ENCODE measurements around the gene CALD1. TPM values are rescaled to one million over a fixed set of nuclear protein-coding genes. Genes with fewer than 3 reads are reported as not detected.

Gene CALD1
- total RNA-seq, 2 donors from 2014 or later: 912 to 1,038 TPM

- no peak for DNase-seq (ENCODE audit: low spot score)
- H3K27me3 ChIP-seq (replicated peaks; ENCODE audit: insufficient read depth): no peaks in the 10 kb centered on the region
- peaks cover 51 to 96% of the 10 kb centered on the region in 2 donors for H3K4me1 ChIP-seq (ENCODE audit: control insufficient read depth in 1 of 2, low read depth in 2 of 2)
- H3K4me3 ChIP-seq: no peak overlapping the region
- TF ChIP-seq CTCF (IDR thresholded peaks at IDR 0.05): no peak
- no peak for ATAC-seq (ENCODE audit: insufficient number of reproducible peaks, low FRiP score, low read depth)
- peaks cover 18% of the 10 kb centered on the region for H3K36me3 ChIP-seq
- peak overlapping the region; percentile 63 to 74 for H3K27ac ChIP-seq
- no peaks in the 10 kb centered on the region for H3K9me3 ChIP-seq
Observed at GRCh38 chr7:134870781-134871180, 91.3 kb downstream of the CALD1 start.

- DNase-seq (ENCODE audit: low spot score): no peak
- TF ChIP-seq CTCF (IDR thresholded peaks at IDR 0.05): no peak
- H3K27me3 ChIP-seq (replicated peaks; ENCODE audit: insufficient read depth): no peaks in the 10 kb centered on the region
- no peaks in the 10 kb centered on the region for H3K9me3 ChIP-seq
- H3K4me3 ChIP-seq: no peak overlapping the region
- peak overlapping the region; percentile 63 to 74 for H3K27ac ChIP-seq
- H3K36me3 ChIP-seq: peaks cover 17% of the 10 kb centered on the region
- ATAC-seq (ENCODE audit: insufficient number of reproducible peaks, low FRiP score, low read depth): no peak
- H3K4me1 ChIP-seq (ENCODE audit: control insufficient read depth in 1 of 2, low read depth in 2 of 2): peaks cover 52 to 96% of the 10 kb centered on the region in 2 donors
Observed at GRCh38 chr7:134873253-134873652, 93.8 kb downstream of the CALD1 start.

GRCh38 chr7:134874407-134874806, 95.0 kb downstream of the CALD1 start:
- no peaks in the 10 kb centered on the region for H3K27me3 ChIP-seq (replicated peaks; ENCODE audit: insufficient read depth)
- no peak for DNase-seq (ENCODE audit: low spot score)
- no peak for ATAC-seq (ENCODE audit: insufficient number of reproducible peaks, low FRiP score, low read depth)
- peaks cover 5% of the 10 kb centered on the region for H3K36me3 ChIP-seq
- H3K4me1 ChIP-seq (ENCODE audit: control insufficient read depth in 1 of 2, low read depth in 2 of 2): peaks cover 62 to 98% of the 10 kb centered on the region in 2 donors
- TF ChIP-seq CTCF (IDR thresholded peaks at IDR 0.05): no peak
- peak overlapping the region; percentile 60 to 74 for H3K27ac ChIP-seq
- H3K9me3 ChIP-seq: no peaks in the 10 kb centered on the region
- H3K4me3 ChIP-seq: peak overlapping the region; percentile 35

GRCh38 chr7:134875867-134876266, 96.4 kb downstream of the CALD1 start:
- peak overlapping the region; percentile 60 to 74 for H3K27ac ChIP-seq
- no peak for ATAC-seq (ENCODE audit: insufficient number of reproducible peaks, low FRiP score, low read depth)

GRCh38 chr7:134878746-134879357, 99.4 kb downstream of the CALD1 start:
- Histone ChIP-seq H3K9me3 (no peaks in the 10 kb centered on the region), H3K4me3 (no peak overlapping the region), H3K4me1 (ENCODE audit: control insufficient read depth in 1 of 2, low read depth in 2 of 2) (peaks cover 55 to 95% of the 10 kb centered on the region in 2 donors), H3K27me3 (replicated peaks; ENCODE audit: insufficient read depth) (no peaks in the 10 kb centered on the region), H3K36me3 (peaks cover 2% of the 10 kb centered on the region), H3K27ac (peak overlapping the region; percentile 29 to 45)
- ATAC-seq (ENCODE audit: insufficient number of reproducible peaks, low FRiP score, low read depth) (no peak), DNase-seq (ENCODE audit: low spot score) (no peak)
- no peak for TF ChIP-seq CTCF (IDR thresholded peaks at IDR 0.05)

More at GRCh38 chr7:134875867-134876266, 96.4 kb downstream of the CALD1 start:
- H3K4me3 ChIP-seq: no peak overlapping the region
- no peak for TF ChIP-seq CTCF (IDR thresholded peaks at IDR 0.05)
- DNase-seq (ENCODE audit: low spot score): no peak
- no peaks in the 10 kb centered on the region for H3K27me3 ChIP-seq (replicated peaks; ENCODE audit: insufficient read depth)
- H3K4me1 ChIP-seq (ENCODE audit: control insufficient read depth in 1 of 2, low read depth in 2 of 2): peaks cover 63 to 98% of the 10 kb centered on the region in 2 donors
- H3K9me3 ChIP-seq: no peaks in the 10 kb centered on the region
- peaks cover 2% of the 10 kb centered on the region for H3K36me3 ChIP-seq
